GM18520 (cell line): ENCODE measurements around the gene XRCC1.

Experiments
- ATAC-seq: cut with Tn5 transposase; IDR thresholded peaks from one replicate; pipeline ENCODE4 v1.9.1; 2021; ENCODE audit not compliant: unreplicated experiment

XRCC1 gene

GRCh38 chr19:43495082-43495481 lies 80.2 kb downstream of the XRCC1 start:
- ATAC-seq, result no peak
